AG04450 (cell line): ENCODE results near the gene ADGRF4. TPM values are rescaled to one million over a fixed set of nuclear protein-coding genes. Genes with fewer than 3 reads are reported as not detected.

ENCODE experiments used
- CTCF ChIA-PET: fragments of 300-600, 350-600 bp; formaldehyde crosslinking; extraction: SDS; loops from one replicate; lab custom pipeline; 2022; ENCODE audit warnings: antibody characterized with exemption, inconsistent platforms; lab: Charles Lee
- POLR2A ChIA-PET: fragments of 350-600 bp; formaldehyde crosslinking; extraction: SDS; loops from one replicate; lab custom pipeline; 2021; ENCODE audit warnings: antibody characterized with exemption, inconsistent platforms; lab: Yijun Ruan, JAX
- DNase-seq: peaks from one replicate; pipeline ENCODE4 v3.0.0-alpha.2; 2011; ENCODE audit warnings: low read depth, low spot score
- H3K27ac ChIP-seq: one replicate; pipeline ENCODE4 v1.5.1; 2012; ENCODE audit warnings: low read depth, low read length, control low read depth
- H3K27me3 ChIP-seq: one replicate; pipeline ENCODE4 v1.6.0; 2012; ENCODE audit warnings: low read length; ENCODE audit not compliant: control insufficient read depth, insufficient read depth
- H3K4me3 ChIP-seq: 2 replicates; pipeline ENCODE4 v1.5.1; 2011; ENCODE audit warnings: mild to moderate bottlenecking, low read depth, low read length, control low read depth
- H3K9me3 ChIP-seq: 2 replicates; pipeline ENCODE4 v1.5.1; 2012; ENCODE audit warnings: low read length; ENCODE audit not compliant: control insufficient read depth, insufficient read depth
- polyA plus RNA-seq: library from polyadenylated mRNA; depleted of rRNA; stranded (reverse); fragments of >200 nt; gene quantifications from 2 replicates; pipeline ENCODE4 v1.2.3, GENCODE V29; 2011
- TF ChIP-seq, protein P1 (sequence below): IDR thresholded peaks from 2 replicates; pipeline ENCODE4 v1.5.1; 2011; ENCODE audit warnings: low read depth, low read length, control low read depth, inconsistent platforms

ADGRF4 gene
- polyA plus RNA-seq, 1 experiment, result not detected

DNA sequence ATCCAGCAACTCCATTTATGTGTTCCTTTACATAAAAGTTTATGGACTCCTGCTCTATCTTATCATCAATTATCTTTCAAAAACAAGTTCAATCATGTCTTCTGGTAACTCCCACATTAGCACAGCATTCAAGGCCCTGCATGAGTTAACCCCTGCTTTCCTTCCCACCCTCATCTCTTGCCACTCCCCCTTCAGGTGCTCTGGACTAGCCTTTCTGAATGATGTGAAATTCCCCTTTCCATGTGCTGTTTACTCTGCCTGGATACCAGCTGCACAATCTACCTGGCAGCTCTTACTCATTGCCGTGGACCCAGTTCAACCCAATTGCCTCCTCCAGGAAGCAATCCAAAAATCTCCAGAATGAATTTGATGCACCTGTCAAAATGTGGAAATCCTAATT, 11.9 kb downstream of the ADGRF4 start:
- no peak overlapping the region for H3K27ac ChIP-seq
- TF ChIP-seq, protein P1, sequence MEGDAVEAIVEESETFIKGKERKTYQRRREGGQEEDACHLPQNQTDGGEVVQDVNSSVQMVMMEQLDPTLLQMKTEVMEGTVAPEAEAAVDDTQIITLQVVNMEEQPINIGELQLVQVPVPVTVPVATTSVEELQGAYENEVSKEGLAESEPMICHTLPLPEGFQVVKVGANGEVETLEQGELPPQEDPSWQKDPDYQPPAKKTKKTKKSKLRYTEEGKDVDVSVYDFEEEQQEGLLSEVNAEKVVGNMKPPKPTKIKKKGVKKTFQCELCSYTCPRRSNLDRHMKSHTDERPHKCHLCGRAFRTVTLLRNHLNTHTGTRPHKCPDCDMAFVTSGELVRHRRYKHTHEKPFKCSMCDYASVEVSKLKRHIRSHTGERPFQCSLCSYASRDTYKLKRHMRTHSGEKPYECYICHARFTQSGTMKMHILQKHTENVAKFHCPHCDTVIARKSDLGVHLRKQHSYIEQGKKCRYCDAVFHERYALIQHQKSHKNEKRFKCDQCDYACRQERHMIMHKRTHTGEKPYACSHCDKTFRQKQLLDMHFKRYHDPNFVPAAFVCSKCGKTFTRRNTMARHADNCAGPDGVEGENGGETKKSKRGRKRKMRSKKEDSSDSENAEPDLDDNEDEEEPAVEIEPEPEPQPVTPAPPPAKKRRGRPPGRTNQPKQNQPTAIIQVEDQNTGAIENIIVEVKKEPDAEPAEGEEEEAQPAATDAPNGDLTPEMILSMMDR, result no peak
- no peak overlapping the region for H3K4me3 ChIP-seq
- POLR2A ChIA-PET, result no interaction called here
- DNase-seq, result no peak
- CTCF ChIA-PET, result no interaction called here
- no peaks in the 10 kb centered on the region for H3K27me3 ChIP-seq
- H3K9me3 ChIP-seq, result no peaks in the 10 kb centered on the region

DNA sequence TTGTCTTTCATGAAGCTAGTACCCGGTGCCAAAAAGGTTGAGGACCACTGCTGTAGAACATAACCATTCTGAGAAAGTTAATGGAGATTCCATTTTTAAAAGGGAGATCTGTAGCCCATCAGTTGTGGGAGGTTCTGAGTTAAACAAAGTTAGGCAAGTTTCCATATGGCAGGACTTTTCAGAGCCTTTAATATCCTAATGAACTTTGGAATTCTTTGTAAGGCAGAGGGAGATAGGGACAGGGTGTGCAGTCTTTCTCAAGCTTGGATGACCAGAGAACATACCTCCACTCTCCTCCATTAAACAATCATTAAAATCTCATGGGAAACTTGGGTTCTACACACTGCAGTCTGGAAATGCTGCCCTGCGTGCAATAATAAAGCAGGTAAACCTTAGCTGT, 14.8 kb downstream of the ADGRF4 start:
- ChIA-PET CTCF (no interaction called here), POLR2A (no interaction called here)
- H3K27me3 ChIP-seq, result no peaks in the 10 kb centered on the region
- no peak overlapping the region for H3K4me3 ChIP-seq
- no peak for DNase-seq
- TF ChIP-seq, protein P1, result no peak
- no peaks in the 10 kb centered on the region for H3K9me3 ChIP-seq
- H3K27ac ChIP-seq, result no peak overlapping the region

DNA sequence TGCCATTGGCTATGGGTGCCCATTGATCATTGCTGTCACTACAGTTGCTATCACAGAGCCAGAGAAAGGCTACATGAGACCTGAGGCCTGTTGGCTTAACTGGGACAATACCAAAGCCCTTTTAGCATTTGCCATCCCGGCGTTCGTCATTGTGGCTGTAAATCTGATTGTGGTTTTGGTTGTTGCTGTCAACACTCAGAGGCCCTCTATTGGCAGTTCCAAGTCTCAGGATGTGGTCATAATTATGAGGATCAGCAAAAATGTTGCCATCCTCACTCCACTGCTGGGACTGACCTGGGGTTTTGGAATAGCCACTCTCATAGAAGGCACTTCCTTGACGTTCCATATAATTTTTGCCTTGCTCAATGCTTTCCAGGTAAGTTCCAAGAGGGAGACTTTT, 16.4 kb downstream of the ADGRF4 start:
- no peak for DNase-seq
- CTCF ChIA-PET, result no interaction called here
- H3K27me3 ChIP-seq, result no peaks in the 10 kb centered on the region
- H3K27ac ChIP-seq, result no peak overlapping the region
- POLR2A ChIA-PET, result no interaction called here
- TF ChIP-seq, protein P1, result no peak
- no peaks in the 10 kb centered on the region for H3K9me3 ChIP-seq
- no peak overlapping the region for H3K4me3 ChIP-seq

DNA sequence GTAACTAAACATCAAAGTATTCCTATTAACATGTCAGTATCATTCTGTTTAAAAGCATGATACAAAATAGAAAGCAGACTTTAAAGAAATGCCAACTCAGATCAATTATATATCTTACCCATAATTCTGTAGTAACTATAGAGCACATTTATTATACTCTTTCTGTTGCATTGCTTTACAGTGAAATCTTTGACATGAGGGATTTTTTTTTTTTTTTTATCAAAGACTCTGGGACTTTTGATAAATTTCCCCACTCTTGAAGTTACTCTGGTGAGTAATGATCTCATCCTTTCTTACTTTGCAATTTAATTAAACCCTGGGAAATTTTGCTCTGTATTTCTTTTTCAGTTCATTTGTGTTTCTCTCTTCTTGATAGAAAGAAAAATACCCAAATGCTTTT, 17.4 kb downstream of the ADGRF4 start:
- H3K27ac ChIP-seq, result no peak overlapping the region
- no peaks in the 10 kb centered on the region for H3K27me3 ChIP-seq
- TF ChIP-seq, protein P1, result no peak
- no peak overlapping the region for H3K4me3 ChIP-seq
- POLR2A ChIA-PET, result no interaction called here
- DNase-seq, result no peak
- H3K9me3 ChIP-seq, result no peaks in the 10 kb centered on the region
- CTCF ChIA-PET, result no interaction called here

DNA sequence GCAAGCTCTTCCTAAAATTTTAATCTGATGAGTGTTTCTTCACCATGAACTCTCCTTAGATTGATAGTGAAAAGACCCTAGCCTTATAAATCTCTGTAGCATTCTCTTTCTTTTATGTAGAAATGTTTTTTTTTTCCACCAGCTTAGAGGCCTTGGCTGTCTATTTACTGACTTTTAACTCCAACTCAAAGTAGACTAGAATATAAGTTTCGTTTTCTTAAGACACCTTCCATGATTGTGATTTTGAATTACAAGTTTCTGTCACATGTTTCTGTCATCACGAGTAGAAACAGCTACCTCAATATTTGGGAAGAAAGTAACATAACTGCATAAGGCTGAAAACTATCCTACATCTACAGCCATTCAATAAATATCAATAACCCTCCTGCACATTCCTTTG, 17.8 kb downstream of the ADGRF4 start:
- DNase-seq, result no peak
- H3K4me3 ChIP-seq, result no peak overlapping the region
- no peaks in the 10 kb centered on the region for H3K9me3 ChIP-seq
- H3K27ac ChIP-seq, result no peak overlapping the region
- H3K27me3 ChIP-seq, result no peaks in the 10 kb centered on the region
- POLR2A ChIA-PET, result no interaction called here
- TF ChIP-seq, protein P1, result no peak
- CTCF ChIA-PET, result no interaction called here
